Measurements from ENCODE around the gene IL17RD.

Gene IL17RD

GRCh38 chr3:57164657-57165573 lies at the start of gene IL17RD:
IL17RD (minus strand) TSS chr3:57165353; CDS start chr3:57165286, 67 bp downstream.
- DNase-seq, result no peak

- DNase-seq, result no peak
These were observed 41.3 kb upstream of the IL17RD start for GRCh38 chr3:57206423-57206822.

GRCh38 chr3:57199895-57200297 lies 34.7 kb upstream of the IL17RD start, which contains the start of gene HESX1:
HESX1 (minus strand) TSS chr3:57199978; CDS start chr3:57199918, 60 bp downstream.
- no peak for DNase-seq

- no peak for DNase-seq
These were observed 29.5 kb upstream of the IL17RD start for GRCh38 chr3:57194641-57195040.

GRCh38 chr3:57192028-57192427 lies 26.9 kb upstream of the IL17RD start:
- no peak for DNase-seq

- DNase-seq, result no peak
These were observed 19.4 kb upstream of the IL17RD start for GRCh38 chr3:57184526-57184925.

GRCh38 chr3:57179580-57180410 lies 14.6 kb upstream of the IL17RD start:
- DNase-seq, result no peak

GRCh38 chr3:57176045-57176444 lies 10.9 kb upstream of the IL17RD start:
- no peak for DNase-seq

GRCh38 chr3:57173687-57174086 lies 8.5 kb upstream of the IL17RD start:
- no peak for DNase-seq

GRCh38 chr3:57170946-57171345 lies 5.8 kb upstream of the IL17RD start:
- DNase-seq, result no peak

- DNase-seq, result peak; percentile 39
These were observed 4.9 kb upstream of the IL17RD start for GRCh38 chr3:57169872-57170623.

GRCh38 chr3:57169108-57169507 lies 4.0 kb upstream of the IL17RD start:
- no peak for DNase-seq

- no peak for DNase-seq
These were observed 3.0 kb upstream of the IL17RD start for GRCh38 chr3:57168151-57168550.

GRCh38 chr3:57166660-57167059 lies 1.5 kb upstream of the IL17RD start:
- no peak for DNase-seq

- DNase-seq, result no peak
These were observed 488 bp upstream of the IL17RD start for GRCh38 chr3:57165641-57166040.

GRCh38 chr3:57164217-57164656 lies 916 bp downstream of the IL17RD start:
- no peak for DNase-seq

GRCh38 chr3:57163751-57164150 lies 1.4 kb downstream of the IL17RD start:
- DNase-seq, result no peak

GRCh38 chr3:57161915-57162314 lies 3.2 kb downstream of the IL17RD start:
- no peak for DNase-seq

- DNase-seq, result peak; percentile 30
These were observed 4.2 kb downstream of the IL17RD start for GRCh38 chr3:57160765-57161538.

- DNase-seq, result no peak
These were observed 4.9 kb downstream of the IL17RD start for GRCh38 chr3:57160076-57160764.
